Astrocyte of the hippocampus (primary cell): ENCODE data around the gene TAPBPL.
"Not testable (repeated sequence)": the region's sequence is repeated elsewhere in the genome, so short reads cannot be mapped to it uniquely, and the experiment has no call there.

Experiments
- DNase-seq: peaks from one replicate; pipeline ENCODE4 v3.0.0; 2011; ENCODE audit warnings: low read depth, low spot score

Gene TAPBPL

DNA sequence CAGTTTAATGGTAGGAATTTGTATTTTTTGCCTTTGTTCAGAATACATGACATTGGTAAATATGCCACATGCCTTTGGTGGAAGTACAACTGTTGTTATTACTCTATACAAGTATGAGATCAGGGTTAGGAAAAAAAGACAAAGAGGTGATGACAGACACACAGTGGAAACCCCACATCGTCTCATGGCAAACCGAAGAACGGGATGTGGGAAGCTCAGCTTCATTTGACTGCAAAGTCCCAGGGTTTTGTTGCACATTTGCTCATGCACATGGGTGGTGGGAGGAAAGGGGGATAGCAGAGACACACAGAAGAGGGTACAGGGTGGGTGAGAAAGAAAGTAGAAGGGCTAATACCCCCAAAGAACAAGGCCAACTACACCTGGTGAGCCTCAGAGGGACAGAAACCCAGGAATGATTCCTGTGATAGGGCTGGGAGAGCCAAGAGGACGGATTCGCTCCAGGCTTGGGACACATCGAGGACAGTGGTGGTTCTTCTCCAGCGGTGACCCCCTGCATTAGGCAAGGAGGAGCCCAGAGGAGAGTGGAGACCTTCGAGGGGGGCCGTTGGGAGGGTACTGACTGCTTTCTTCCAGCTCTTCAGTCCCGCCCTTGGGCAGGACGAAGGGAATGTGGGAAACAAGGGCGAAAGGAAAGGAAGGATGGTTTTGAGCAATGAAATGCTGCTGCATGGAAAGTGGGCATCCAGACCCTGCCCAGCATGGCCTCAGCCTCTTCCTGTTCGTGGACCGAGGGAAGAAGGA lies 10.6 kb downstream of the TAPBPL start:
- no peak for DNase-seq

DNA sequence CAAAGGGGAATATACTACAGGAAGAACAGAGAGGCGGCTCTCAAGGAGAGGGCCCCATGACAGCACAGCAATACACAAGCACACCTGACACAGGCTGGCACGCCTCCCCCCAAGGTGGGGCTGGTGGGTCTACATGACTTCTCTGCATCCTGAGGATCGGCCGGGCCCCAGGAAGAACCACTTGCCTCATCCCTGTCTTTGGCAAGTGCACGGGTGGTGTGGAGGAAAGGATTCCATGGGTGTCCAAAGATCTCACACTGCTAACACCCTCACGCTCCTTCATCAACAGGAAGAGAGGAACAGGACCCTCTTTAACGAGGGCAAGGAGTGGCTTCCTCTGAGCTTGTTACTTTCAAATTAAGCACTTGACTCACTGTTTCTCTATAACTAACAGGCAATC lies 11.4 kb downstream of the TAPBPL start:
- DNase-seq, result no peak

DNA sequence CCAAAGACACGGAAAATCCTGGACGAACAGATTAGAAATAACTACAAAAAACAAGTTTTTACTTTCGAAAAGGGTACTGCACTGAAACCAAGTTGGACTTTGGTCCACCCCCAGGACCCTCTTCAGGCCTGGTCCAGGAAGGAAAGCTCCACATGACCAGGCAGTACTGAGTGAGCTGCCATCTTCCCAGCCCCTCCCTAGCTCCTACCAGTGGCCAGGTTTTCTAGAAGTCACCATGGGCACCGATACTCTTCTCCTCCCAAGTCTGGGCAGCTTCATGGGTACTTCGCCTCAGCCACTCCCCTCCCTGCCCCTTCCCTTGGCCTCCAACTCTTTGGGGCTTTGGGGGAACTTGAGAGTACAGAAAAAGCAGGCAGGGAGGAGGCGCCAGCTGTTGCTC lies 12.0 kb downstream of the TAPBPL start:
- DNase-seq, result no peak

DNA sequence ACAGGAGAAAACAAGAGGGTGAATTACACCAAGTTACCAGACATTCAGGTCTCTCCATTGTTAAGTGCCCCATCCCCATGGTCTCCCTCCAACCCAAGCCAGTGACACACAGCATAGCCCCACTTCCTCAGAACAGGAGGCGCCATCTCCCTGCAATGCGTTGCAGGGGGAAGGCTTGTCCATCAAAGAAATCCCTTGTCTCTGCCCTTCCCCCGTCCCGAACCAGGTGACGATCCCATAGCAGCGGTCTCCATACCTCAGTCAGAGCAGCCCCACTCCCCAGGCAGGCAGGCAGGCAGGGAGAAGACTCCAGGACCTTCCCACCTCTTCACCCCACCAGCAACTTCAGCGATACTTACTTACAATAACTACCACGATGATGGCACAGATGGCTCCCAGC lies 12.7 kb downstream of the TAPBPL start:
- DNase-seq, result no peak

DNA sequence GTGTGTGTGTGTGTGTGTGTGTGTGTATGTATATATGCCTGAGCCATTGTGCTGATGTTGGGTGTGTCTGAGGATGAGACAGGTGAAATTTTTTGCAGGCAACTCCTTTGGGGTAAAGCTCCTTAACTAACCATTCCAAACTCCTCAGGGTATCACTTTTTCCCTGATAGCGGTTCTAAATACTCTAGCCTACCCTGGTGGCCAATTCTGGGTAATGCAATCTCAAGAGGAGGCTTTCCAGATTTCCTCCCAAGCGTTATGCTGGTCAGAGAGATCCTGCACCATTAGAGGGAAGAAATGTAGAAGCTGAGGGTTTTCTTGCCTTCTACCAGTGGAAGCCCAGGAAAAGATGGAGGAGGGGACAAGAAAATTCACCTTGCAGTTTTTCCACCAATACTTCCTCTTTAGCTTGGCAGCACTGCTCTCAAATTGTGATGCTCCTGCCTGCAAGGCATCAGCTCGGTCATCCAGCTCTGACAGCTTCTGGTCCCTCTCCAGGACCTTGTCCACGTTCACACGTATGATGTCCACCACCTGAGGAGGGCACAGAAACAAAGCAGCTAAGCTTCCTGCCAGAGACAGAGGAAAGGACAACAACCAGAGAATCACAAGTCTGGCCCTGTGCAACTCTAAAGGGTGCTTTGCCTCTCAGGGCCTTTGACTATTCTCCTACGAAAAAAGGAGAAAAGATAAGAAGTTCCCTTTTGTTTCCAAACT lies 13.8 kb downstream of the TAPBPL start:
- DNase-seq, result peak; percentile 82

DNA sequence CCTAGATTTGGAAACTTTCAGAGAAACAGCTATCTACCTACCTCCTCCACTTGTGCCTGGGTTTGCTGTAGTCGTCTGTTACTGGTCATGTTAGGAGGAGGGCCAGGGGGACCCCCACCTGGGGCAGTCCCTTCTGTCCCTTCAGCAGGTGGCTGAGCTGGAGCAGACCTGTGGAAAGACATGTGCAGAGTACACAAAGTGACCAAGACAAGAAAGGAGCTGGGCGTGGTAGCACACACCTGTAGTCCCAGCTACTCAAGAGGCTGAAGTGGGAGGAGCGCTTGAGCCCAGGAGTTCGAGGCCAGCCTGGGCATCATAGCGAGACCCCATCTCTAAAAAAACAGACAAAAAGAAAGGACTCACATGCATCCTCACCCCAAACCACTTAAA lies 14.3 kb downstream of the TAPBPL start:
- no peak for DNase-seq

DNA sequence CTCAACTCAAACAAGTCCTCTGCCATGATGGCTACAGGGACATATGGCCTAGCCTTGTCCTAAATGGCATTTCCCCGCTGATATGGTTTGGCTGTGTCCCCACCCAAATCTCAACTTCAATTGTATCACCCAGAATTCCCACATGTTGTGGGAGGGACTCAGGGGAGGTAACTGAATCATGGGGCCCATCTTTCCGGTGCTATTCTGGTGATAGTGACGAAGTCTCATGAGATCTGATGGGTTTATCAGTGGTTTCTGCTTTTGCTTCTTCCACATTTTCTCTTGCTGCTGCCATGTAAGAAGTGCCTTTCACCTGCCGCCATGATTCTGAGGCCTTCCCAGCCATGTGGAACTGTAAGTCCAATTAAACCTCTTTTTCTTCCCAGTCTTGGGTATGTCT lies 14.9 kb downstream of the TAPBPL start:
- not testable (repeated sequence) for DNase-seq

DNA sequence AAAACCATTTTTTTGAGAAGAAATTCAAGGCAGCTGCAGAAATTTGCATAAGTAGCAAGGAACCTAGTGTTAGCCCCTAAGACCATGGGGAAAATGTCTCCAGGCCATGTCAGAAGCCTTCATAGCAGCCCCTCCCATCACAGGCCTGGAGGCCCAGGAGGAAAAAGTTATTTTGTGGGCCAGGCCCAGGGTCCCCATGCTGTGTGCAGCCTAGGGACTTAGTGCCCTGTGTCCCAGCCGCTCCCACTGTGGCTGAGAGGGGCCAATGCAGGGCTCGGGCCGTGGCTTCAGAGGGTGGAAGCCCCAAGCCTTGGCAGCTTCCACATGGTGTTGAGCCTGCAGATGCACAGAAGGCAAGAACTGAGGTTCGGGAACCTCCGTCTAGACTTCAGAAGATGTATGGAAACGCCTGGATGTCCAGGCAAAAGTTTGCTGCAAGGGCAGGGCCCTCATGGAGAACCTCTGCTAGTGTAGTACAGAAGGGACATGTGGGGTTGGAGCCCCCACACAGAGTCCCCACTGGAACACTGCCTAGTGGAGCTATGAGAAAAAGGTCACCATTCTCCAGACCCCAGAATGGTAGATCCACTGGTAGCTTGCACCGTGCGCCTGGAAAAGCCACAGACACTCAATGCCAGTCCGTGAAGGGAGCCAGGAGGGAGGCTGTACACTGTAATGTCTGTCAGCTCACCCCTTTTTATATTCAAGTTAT lies 15.9 kb downstream of the TAPBPL start:
- not testable (repeated sequence) for DNase-seq

DNA sequence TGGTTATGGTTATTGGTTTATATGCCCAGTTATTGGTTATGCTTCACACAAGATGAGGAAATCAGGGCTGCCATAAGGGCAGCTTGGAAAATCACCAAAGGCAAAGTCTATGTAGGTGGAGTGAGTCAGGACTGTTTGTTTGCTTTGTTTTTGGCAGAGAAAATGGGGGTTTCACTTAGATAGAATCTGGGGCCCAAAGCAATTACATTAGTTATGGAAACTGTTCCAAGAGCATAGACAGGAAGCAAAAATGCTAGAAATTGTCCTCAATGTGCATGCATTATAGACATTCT lies 16.4 kb downstream of the TAPBPL start:
- no peak for DNase-seq

DNA sequence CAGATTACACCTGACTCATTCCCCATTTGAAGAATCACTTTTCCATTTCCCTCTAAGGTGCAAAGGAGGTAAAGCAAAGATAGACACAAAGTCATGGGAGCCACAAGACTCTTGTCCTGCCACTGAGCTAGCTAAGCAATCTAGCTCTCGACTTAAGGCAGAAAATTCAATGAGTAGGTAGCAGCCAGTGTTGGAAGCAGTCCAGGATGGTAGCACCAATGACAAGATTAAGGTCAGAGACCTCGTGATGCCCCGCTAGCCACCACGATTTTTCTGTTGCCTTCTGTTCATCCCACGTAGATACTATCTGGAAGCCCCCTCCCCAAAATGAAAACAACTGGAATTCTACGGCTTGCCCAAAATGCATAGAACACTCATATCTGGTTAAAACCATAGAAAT lies 17.2 kb downstream of the TAPBPL start:
- DNase-seq, result no peak

DNA sequence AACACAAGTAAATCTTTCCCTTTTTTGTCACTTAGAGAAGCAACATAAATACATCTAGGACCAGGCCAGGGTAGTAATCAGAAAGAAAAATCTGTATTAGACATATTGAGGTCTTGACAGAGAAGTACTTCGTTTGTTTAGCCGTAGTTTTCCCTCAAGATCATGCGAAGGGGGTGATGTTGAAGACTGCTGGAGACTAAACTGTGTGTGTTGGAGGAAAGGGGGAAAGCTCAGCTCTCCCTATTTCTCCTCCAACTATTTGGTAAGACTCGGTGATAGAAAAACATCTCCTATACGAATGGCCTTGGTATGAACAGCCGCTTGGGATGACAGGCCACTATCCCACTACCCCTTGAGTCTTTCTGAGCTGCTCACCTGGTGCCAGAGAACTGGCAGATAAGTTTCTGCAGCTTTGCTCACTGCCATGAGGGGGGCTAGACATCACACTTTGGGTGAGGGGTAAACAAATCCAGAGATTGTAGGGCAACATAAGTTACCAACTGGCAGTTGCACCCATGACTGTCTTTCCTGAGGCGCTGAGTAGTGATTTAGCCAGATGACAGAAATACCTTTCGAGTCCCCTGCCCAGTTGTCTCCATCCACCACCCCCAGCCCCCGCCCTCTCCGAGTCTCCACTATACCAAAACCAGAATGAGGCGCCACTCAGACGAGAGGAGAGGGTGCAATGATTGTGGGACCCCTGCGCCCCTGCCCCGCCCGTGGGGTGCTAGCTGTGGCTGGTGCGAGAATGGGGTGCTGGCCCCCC lies 17.9 kb downstream of the TAPBPL start:
- DNase-seq, result no peak

DNA sequence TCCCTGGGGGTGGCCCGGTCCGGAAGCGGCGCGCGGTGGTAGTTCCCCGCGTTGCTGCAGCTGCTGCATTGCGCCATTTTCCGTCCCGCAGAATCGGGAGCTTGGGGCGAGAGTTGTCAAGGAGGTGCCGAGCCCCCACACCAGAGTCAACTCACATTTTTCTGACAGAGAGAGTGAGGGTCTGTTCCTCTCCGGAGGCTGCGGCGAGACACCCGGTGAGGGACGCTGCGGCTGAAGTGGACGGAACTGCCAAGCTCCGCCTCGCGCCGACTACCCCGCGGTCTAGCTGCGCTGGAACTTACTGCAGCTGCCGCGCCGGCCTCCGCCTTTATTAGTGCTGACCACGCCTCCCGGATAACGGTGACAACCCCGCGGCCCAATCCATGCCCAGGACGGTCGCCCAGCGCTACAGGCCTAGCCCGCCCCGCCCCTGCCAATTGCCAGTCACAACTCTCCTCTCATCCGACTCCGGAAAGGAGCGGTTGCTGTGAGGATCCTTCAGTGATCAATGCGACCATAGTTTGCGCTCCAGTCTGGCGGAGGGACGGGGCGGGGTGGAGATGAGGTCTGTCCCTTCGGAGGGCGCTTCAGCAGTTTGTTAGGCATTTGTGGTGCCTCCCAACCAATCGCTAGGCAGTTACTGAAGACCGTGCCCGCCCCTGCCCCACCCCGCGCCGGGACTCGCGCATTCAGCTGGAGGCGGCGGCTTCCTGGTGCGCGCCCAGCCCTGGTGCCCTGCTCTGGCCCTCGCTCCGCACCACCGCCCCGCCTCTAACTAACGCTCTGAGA lies 18.7 kb downstream of the TAPBPL start, which contains the start of gene VAMP1:
TSS of gene VAMP1 (minus strand) at position 303 of the 789 bp plus-strand sequence. CDS start at position 157, 146 bp downstream.
- peak; percentile 98 for DNase-seq

DNA sequence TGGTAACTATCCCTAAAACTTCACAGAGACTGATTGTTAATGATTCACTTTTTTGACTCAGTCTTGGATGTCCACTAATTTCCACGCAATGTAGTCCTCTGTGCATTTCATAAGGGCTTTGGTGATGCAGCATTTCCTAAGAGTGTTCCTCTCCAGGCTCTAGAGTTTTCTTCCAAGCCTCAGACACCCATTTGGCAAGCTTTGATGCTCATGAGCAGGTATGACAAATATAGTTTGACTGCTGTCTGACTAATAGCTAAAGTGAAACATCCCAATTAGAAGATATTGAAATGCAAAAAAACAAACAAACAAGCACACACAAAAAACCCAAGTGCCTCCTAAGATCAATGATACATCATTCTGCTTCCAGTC lies 20.1 kb downstream of the TAPBPL start:
- DNase-seq, result no peak

DNA sequence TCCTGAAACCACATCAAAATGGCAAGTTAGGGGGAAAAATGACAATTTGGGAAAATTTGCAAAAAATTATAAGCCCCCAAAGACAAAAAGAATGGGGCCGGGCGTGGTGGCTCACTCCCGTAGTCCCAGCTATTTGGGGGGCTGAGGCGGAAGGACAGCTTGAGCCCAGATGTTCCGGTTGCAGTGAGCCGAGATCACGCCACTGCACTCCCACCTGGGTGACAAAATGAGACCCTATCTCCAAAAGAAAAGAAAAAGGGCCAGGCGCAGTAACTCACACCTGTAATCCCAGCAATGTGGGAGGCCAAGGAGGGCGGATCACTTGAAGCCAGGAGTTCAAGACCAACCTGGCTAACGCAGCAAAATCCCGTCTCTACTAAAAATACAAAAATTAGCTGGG lies 20.6 kb downstream of the TAPBPL start:
- no peak for DNase-seq

DNA sequence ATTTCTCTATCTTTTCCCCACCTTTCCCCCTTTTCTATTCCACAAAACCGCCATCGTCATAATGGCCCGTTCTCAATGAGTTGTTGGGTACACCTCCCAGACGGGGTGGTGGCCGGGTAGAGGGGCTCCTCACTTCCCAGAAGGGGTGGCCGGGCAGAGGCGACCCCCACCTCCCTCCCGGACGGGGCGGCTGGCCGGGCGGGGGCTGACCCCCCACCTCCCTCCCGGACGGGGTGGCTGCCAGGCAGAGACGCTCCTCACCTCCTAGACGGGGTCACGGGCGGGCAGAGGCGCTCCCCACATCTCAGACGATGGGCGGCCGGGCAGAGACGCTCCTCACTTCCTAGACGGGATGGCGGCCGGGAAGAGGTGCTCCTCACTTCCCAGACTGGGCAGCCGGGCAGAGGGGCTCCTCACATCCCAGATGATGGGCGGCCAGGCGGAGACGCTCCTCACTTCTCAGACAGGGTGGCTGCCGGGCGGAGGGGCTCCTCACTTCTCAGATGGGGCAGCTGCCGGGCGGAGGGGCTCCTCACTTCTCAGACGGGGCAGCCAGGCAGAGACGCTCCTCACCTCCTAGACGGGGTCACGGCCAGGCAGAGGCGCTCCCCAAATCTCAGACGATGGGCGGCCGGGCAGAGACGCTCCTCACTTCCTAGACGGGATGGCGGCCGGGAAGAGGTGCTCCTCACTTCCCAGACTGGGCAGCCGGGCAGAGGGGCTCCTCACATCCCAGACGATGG lies 23.6 kb downstream of the TAPBPL start:
- DNase-seq, result not testable (repeated sequence)

DNA sequence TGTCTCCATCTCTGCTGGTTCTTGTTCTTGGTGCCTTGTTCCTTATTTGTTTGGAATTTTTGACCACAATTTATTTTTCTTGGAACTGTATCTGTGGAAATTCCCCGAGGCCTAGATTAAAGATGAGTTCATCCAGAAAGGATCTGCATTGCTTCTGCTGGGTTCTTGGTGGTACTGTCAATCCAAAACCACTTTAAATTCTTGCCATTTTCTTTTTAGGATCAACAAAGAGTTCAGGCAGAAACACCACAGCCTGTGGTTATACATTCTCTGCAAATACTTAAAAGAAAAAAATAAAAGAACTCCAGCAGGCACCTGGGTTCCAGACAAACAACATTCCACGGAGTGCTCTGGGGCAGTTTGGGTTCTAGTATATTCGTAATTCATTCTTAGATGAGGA lies 24.6 kb downstream of the TAPBPL start:
- peak; percentile 84 for DNase-seq

DNA sequence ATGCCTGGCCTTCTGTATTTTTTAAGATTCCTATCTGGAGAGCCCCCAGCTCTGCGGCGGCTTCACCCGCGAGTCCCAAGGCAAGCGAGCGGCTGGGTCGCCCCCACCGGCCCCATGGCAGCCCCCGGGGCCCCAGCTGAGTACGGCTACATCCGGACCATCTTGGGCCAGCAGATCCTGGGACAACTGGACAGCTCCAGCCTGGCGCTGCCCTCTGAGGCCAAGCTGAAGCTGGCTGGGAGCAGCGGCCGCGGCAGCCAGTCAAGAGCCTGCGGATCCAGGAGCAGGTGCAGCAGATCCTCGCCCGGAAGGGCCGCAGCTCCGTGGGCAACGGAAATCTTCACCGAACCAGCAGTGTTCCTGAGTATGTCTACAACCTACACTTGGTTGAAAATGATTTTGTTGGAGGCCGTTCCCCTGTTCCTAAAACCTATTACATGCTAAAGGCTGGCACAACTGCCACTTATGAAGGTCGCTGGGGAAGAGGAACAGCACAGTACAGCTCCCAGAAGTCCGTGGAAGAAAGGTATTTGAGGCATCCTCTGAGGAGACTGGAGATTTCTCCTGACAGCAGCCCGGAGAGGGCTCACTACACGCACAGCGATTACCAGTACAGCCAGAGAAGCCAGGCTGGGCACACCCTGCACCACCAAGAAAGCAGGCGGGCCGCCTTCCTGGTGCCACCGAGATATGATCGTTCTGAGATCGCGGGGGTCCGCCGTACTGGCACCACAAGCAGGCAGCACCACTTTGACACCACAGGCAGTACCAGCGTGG lies 25.9 kb downstream of the TAPBPL start:
- DNase-seq, result not testable (repeated sequence)

DNA sequence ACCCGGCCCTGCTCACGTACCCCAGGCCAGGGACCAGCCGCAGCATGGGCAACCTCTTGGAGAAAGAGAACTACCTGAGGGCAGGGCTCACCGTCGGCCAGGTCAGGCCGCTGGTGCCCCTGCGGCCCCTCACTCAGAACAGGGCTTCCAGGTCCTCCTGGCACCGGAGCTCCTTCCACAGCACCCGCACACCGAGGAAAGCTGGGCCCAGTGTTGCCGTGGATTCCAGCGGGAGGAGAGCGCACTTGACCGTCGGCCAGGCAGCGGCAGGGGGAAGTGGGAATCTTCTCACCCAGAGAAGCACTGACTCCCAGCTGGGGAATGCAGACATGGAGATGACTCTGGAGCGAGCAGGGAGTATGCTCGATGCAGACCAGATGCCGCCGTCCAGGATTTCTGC lies 26.6 kb downstream of the TAPBPL start:
- DNase-seq, result no peak

DNA sequence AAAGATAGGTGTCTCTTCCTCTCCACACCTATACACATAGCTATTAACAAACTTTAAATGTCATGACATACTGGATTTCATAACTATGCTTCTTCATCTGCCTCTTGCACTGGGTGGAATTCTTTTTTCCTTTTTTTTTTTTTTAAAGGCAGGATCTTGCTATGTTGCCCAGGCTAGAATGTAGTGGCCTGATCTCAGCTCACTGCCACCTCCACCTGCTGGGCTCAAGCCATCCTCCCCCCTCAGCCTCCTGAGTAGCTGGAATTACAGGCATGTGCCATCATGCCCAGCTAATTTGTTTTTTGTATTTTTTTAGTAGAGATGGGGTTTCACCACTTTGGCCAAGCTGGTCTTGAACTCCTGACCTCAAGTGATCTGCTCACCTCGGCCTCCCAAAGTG lies 36.4 kb downstream of the TAPBPL start:
- DNase-seq, result no peak

DNA sequence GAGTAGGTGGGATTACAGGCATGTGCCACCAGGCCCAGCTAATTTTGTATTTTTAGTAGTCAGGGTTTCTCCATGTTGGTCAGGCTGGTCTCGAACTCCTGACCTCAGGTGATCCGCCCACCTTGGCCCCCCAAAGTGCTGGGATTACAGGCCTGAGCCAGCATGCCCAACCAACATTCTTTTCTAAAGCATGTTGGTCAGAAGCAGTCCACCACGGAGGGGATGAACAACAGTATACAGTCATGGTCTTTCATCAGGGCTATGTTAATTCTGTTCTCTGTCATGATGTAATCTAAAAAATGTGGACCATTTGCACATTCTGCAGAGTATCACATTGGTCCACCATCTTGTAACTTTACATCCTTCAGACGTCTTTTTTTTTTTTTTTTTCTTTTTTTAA lies 37.6 kb downstream of the TAPBPL start:
- DNase-seq, result peak; percentile 23
